HCT116 (cell line): Measurements from ENCODE around the gene SLC22A23. TPM values are rescaled to one million over a fixed set of nuclear protein-coding genes. Genes with fewer than 3 reads are reported as not detected.

Experiments
- ATAC-seq: fragments of 200-7000 bp; cut with Tn5 transposase; 2 replicates; pipeline ENCODE4 v1.9.1; 2020; ENCODE audit warnings: mild to moderate bottlenecking, moderate library complexity
- BruUV-seq: library from RNA; stranded (reverse); fragments of 400-500 nt; replicated peaks from 2 replicates; lab custom pipeline; 2021; lab: Mats Ljungman, UMichigan
- CTCF ChIA-PET: fragments of 300-600 bp; sonication (Branson Sonifier 250); formaldehyde crosslinking; loops from one replicate; lab custom pipeline; 2021; ENCODE audit warnings: antibody characterized with exemption; lab: Charles Lee
- POLR2A ChIA-PET: fragments of 300-600, 350-600 bp; sonication (Branson Sonifier 250); formaldehyde crosslinking; loops from one replicate; lab custom pipeline; 2021; ENCODE audit warnings: antibody characterized with exemption; lab: Charles Lee
- RAD21 ChIA-PET, 2 experiments: fragments of 300-600 bp; sonication (Branson Sonifier 250); formaldehyde crosslinking; loops; one replicate each; lab custom pipeline; 2023; ENCODE audit warnings: low total read pairs in 2 of 2; ENCODE audit not compliant: uncharacterized antibody in 2 of 2, unreplicated experiment in 2 of 2, low non-redundant PET in 1 of 2; lab: Charles Lee
- DNase-seq: peaks from one replicate; pipeline ENCODE4 v3.0.0-alpha.2; 2010; ENCODE audit warnings: low read depth, low spot score
- H2AFZ ChIP-seq: fragments of 200-600 bp; shearing (Covaris generic), sonication (generic); 2 replicates; pipeline ENCODE4 v1.6.1; 2017; ENCODE audit warnings: low read depth, mixed run types, mixed read lengths, antibody characterized with exemption, low read length; ENCODE audit not compliant: poor library complexity, severe bottlenecking
- H3K27ac ChIP-seq: 2 replicates; pipeline ENCODE4 v1.5.1; 2012; ENCODE audit warnings: low read depth, low read length
- H3K27me3 ChIP-seq: fragments of 200-600 bp; sonication (generic); 2 replicates; pipeline ENCODE4 v1.6.1; 2016; ENCODE audit warnings: mixed run types, low read length, mixed read lengths; ENCODE audit not compliant: insufficient read depth
- H3K36me3 ChIP-seq, 2 experiments: fragments of 200-500 bp in 1 of 2; fragments of 200-600 bp in 1 of 2; sonication (Bioruptor generic) in 1 of 2; sonication (generic) in 1 of 2; 2 replicates each; pipeline versions ENCODE4 v1.5.1 to v1.6.1; 2014 to 2016; ENCODE audit warnings: low read length in 2 of 2, inconsistent platforms in 1 of 2, mixed read lengths in 1 of 2, mixed run types in 1 of 2; ENCODE audit not compliant: insufficient read depth in 2 of 2, control insufficient read depth in 1 of 2
- H3K4me1 ChIP-seq, 2 experiments: fragments of 200-600 bp in 1 of 2; sonication (generic) in 1 of 2; 2 replicates each; pipeline versions ENCODE4 v1.5.1 to v1.6.1; 2012 to 2017; ENCODE audit warnings: low read length in 2 of 2, inconsistent platforms in 1 of 2, mild to moderate bottlenecking in 1 of 2, mixed read lengths in 1 of 2, mixed run types in 1 of 2, moderate library complexity in 1 of 2; ENCODE audit not compliant: insufficient read depth in 2 of 2, control insufficient read depth in 1 of 2
- H3K4me2 ChIP-seq: fragments of 200-600 bp; sonication (generic); 2 replicates; pipeline ENCODE4 v1.6.1; 2017; ENCODE audit warnings: mixed run types, low read length, mixed read lengths
- H3K4me3 ChIP-seq, 2 experiments: fragments of 200-600 bp in 1 of 2; sonication (generic) in 1 of 2; replicated peaks in 1 of 2; 2 replicates each; pipeline ENCODE4 v1.5.1; 2011 to 2016; ENCODE audit warnings: low read length in 2 of 2, control low read depth in 1 of 2, low read depth in 1 of 2, mild to moderate bottlenecking in 1 of 2, mixed read lengths in 1 of 2, mixed run types in 1 of 2
- H3K79me2 ChIP-seq: fragments of 200-600 bp; sonication (generic); 2 replicates; pipeline ENCODE4 v1.6.1; 2017; ENCODE audit warnings: mild to moderate bottlenecking, mixed run types, low read length, moderate library complexity, mixed read lengths; ENCODE audit not compliant: insufficient read depth
- H3K9ac ChIP-seq: fragments of 200-600 bp; sonication (generic); 2 replicates; pipeline ENCODE4 v1.6.1; 2016; ENCODE audit warnings: low read length, mixed read lengths
- H3K9me2 ChIP-seq: fragments of 200-600 bp; sonication (generic), shearing (Covaris generic); 2 replicates; pipeline ENCODE4 v1.6.1; 2017; ENCODE audit warnings: mixed run types, mild to moderate bottlenecking, moderate library complexity; ENCODE audit not compliant: insufficient read depth
- H3K9me3 ChIP-seq, 2 experiments: fragments of 200-500 bp in 1 of 2; fragments of 200-600 bp in 1 of 2; sonication (Bioruptor generic) in 1 of 2; sonication (generic) in 1 of 2; 2 replicates each; pipeline ENCODE4 v1.6.1; 2014 to 2017; ENCODE audit warnings: low read length in 2 of 2, mixed read lengths in 2 of 2, inconsistent platforms in 1 of 2, low read depth in 1 of 2, mild to moderate bottlenecking in 1 of 2, mixed run types in 1 of 2, moderate library complexity in 1 of 2; ENCODE audit not compliant: control insufficient read depth in 1 of 2, insufficient read depth in 1 of 2
- H4K20me1 ChIP-seq: fragments of 200-600 bp; sonication (generic), shearing (Covaris generic); 2 replicates; pipeline ENCODE4 v1.6.1; 2017; ENCODE audit warnings: mixed run types, mild to moderate bottlenecking, moderate library complexity; ENCODE audit not compliant: insufficient read depth
- CBX3 ChIP-seq: IDR thresholded peaks from 2 replicates; pipeline ENCODE4 v1.6.1; 2012; ENCODE audit warnings: low read depth
- CEBPB ChIP-seq: IDR thresholded peaks from 2 replicates; pipeline ENCODE4 v1.6.1; 2012; ENCODE audit warnings: low read depth
- EGR1 ChIP-seq: IDR thresholded peaks from 2 replicates; pipeline ENCODE4 v1.6.1; 2012; ENCODE audit warnings: low read depth
- ELF1 ChIP-seq: IDR thresholded peaks from 2 replicates; pipeline ENCODE4 v1.6.1; 2012; ENCODE audit warnings: low read depth, borderline replicate concordance
- EZH2phosphoT487 ChIP-seq: fragments of 200-600 bp; IDR thresholded peaks from 2 replicates; pipeline ENCODE4 v1.6.1; 2018; ENCODE audit warnings: antibody characterized with exemption, borderline replicate concordance
- JUND ChIP-seq: IDR thresholded peaks from 2 replicates; pipeline ENCODE4 v1.6.1; 2012
- POLR2A ChIP-seq: IDR thresholded peaks from 2 replicates; pipeline ENCODE4 v1.7.0; 2011; ENCODE audit warnings: borderline replicate concordance; ENCODE audit not compliant: insufficient read depth, insufficient read length; ENCODE audit errors: extremely low read depth
- RAD21 ChIP-seq: IDR thresholded peaks from 2 replicates; pipeline ENCODE4 v1.6.1; 2012; ENCODE audit warnings: low read depth, mild to moderate bottlenecking
- REST ChIP-seq: IDR thresholded peaks from 2 replicates; pipeline ENCODE4 v1.6.1; 2012; ENCODE audit warnings: low read depth
- SIN3A ChIP-seq: IDR thresholded peaks from 2 replicates; pipeline ENCODE4 v1.6.1; 2012; ENCODE audit warnings: low read depth
- SRF ChIP-seq: IDR thresholded peaks from 2 replicates; pipeline ENCODE4 v1.6.1; 2012; ENCODE audit warnings: low read depth
- ZFX ChIP-seq: fragments of 450-650 bp; IDR thresholded peaks from 2 replicates; pipeline ENCODE4 v1.6.1; 2017
- intact Hi-C: fragments of 100-400 bp; cut with micrococcal nuclease; formaldehyde crosslinking; loops from 2 replicates; pipeline ENCODE4 v1.10.0; 2022
- total RNA-seq: library from RNA; stranded (reverse); gene quantifications from one replicate; pipeline ENCODE4 v1.2.1, GENCODE V29; 2021; ENCODE audit not compliant: unreplicated experiment

SLC22A23 gene
- total RNA-seq, 1 experiment from 2014 or later, result 11.5 TPM

DNA sequence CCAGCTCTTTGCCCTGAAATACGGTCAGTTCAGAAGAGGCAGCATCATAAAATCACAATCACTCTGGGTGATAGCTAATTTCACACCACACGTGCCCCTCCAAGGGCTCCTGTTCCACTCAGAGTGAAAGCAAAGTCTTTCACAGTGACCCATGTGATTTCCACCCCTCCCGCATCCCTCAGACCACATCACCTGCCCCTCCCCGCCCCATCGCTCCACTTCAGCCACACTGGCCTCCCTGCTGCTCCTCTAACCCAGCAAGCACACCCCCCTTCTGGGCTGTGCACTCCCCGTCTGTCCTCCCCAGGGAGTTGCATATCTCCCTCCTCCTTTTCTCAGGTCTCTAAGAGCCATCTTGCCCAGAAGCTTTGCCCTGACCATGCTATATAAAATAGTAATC, 123.6 kb downstream of the SLC22A23 start:
- ChIA-PET RAD21 (no interaction called here), CTCF (no interaction called here)
- Histone ChIP-seq H3K4me1 (peaks cover 13 to 14% of the 10 kb centered on the region in 2 experiments), H3K27ac (no peak overlapping the region), H3K9me2 (no peaks in the 10 kb centered on the region)
- intact Hi-C loops, result no loop called here
- no peak for TF ChIP-seq REST
- TF ChIP-seq EZH2phosphoT487, result no peak
- no peak for TF ChIP-seq ZFX
- no peak for TF ChIP-seq RAD21
- TF ChIP-seq POLR2A, result no peak
- TF ChIP-seq, all 23 proteins: peak for 0
- H4K20me1 ChIP-seq, result no peaks in the 10 kb centered on the region
- no peaks in the 10 kb centered on the region for H3K9me3 ChIP-seq
- no peak overlapping the region for H3K4me2 ChIP-seq
- ATAC-seq (no peak), DNase-seq (no peak)
- no peaks in the 10 kb centered on the region for H3K27me3 ChIP-seq
- POLR2A ChIA-PET, result no interaction called here
- H3K79me2 ChIP-seq, result no peaks in the 10 kb centered on the region
- no peaks in the 10 kb centered on the region for H3K36me3 ChIP-seq
- H3K9ac ChIP-seq, result no peak overlapping the region
- H3K4me3 ChIP-seq, result no peak overlapping the region
- BruUV-seq, result no TSS peak
- H2AFZ ChIP-seq, result no peak overlapping the region

- TF ChIP-seq SIN3A, result no peak
- no peak for TF ChIP-seq CEBPB
- TF ChIP-seq JUND, result no peak
- TF ChIP-seq CBX3, result no peak
- TF ChIP-seq SRF, result no peak
- TF ChIP-seq RAD21, result no peak
- no peak for TF ChIP-seq ELF1
- no peak for TF ChIP-seq EGR1
- CTCF ChIA-PET, result no interaction called here
- H2AFZ ChIP-seq, result no peak overlapping the region
- no peak overlapping the region for H3K4me2 ChIP-seq
- H3K79me2 ChIP-seq, result no peaks in the 10 kb centered on the region
- no peak overlapping the region for H3K9ac ChIP-seq
- no peaks in the 10 kb centered on the region for H3K27me3 ChIP-seq
- intact Hi-C loops, result no loop called here
- no peak overlapping the region for H3K4me3 ChIP-seq
- H3K4me1 ChIP-seq, result peaks cover under 1% of the 10 kb centered on the region in 2 experiments; a peak in 2 of 4 replicates
- RAD21 ChIA-PET, result no interaction called here
- no TSS peak for BruUV-seq
- H3K27ac ChIP-seq, result no peak overlapping the region
- no peaks in the 10 kb centered on the region for H4K20me1 ChIP-seq
- H3K36me3 ChIP-seq, result no peaks in the 10 kb centered on the region
- POLR2A ChIA-PET, result no interaction called here
- ATAC-seq, result no peak
- H3K9me2 ChIP-seq, result no peaks in the 10 kb centered on the region
- no peaks in the 10 kb centered on the region for H3K9me3 ChIP-seq
- no peak for DNase-seq
Observed at GRCh38 chr6:3331971-3332370, 124.9 kb downstream of the SLC22A23 start.
